Fibroblast of lung (primary cell): ENCODE data around the gene MYCT1.

Experiments used
- CTCF ChIP-seq, 2 donors: IDR thresholded peaks in 1 of 2; conservative IDR thresholded peaks in 1 of 2; 1 replicate in 1 of 2; 2 replicates in 1 of 2; pipeline ENCODE4 v1.5.1; 2011 to 2012; ENCODE audit warnings: low read length in 2 of 2, control low read depth in 1 of 2, inconsistent platforms in 1 of 2, low read depth in 1 of 2, mild to moderate bottlenecking in 1 of 2
- EZH2 ChIP-seq: IDR thresholded peaks from 2 replicates; pipeline ENCODE4 v1.5.1; 2012; ENCODE audit warnings: low read length, control low read depth, mild to moderate bottlenecking; ENCODE audit errors: missing control alignments

- TF ChIP-seq CTCF (conservative IDR thresholded peaks at IDR 0.05 in 1 of 2, IDR thresholded peaks at IDR 0.05 in 1 of 2; ENCODE audit: low read depth in 1 of 2, low read length in 2 of 2) (no peak), EZH2 (no peak)
These were observed 73.5 kb downstream of the MYCT1 start for GRCh38 chr6:152771061-152771687.
